WTC11 (cell line): ENCODE results near the gene CD44.

Experiments used
- CTCF ChIP-seq: fragments of 200-600 bp; IDR thresholded peaks from 2 replicates; pipeline ENCODE4 v1.8.0; 2022; ENCODE audit warnings: antibody characterized with exemption
- NFE2L1 ChIP-seq: sonication (generic); formaldehyde crosslinking; IDR thresholded peaks from 2 replicates; pipeline ENCODE4 v1.8.1; 2023; ENCODE audit warnings: missing genetic modification reagents
- RELA ChIP-seq: sonication (generic); formaldehyde crosslinking; IDR thresholded peaks from 2 replicates; pipeline ENCODE4 v1.8.1; 2022; ENCODE audit warnings: missing genetic modification reagents, mild to moderate bottlenecking, borderline replicate concordance
- ZNF121 ChIP-seq: sonication (generic); formaldehyde crosslinking; IDR thresholded peaks from 2 replicates; pipeline ENCODE4 v1.8.0; 2023; ENCODE audit warnings: missing genetic modification reagents
- TF ChIP-seq, protein P1 (sequence below): sonication (generic); formaldehyde crosslinking; IDR thresholded peaks from 2 replicates; pipeline ENCODE4 v1.8.0; 2022; ENCODE audit warnings: missing genetic modification reagents
- TF ChIP-seq, protein P2 (sequence below): sonication (generic); formaldehyde crosslinking; IDR thresholded peaks from 2 replicates; pipeline ENCODE4 v1.8.1; 2022; ENCODE audit warnings: mild to moderate bottlenecking, moderate library complexity, missing genetic modification reagents

DNA sequence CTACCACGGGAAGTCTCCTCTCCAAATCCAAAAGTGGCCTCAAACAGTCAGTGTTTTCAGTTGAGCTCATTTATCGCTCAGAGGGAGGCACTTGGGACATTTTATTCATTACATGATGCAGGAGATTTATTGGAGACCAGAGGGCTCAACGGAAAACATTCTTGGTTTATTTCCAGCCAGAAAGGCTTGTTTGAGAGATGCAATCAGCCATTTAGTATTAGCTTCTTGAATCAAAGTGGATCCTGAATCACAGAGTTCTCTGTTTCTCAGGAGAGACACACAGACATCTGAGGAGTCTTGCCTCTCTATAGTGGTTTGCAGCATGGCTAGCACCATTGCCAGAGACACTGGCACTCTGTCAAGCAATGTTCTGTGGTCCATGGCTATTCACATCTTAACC is 31.5 kb downstream of the CD44 start:
- TF ChIP-seq CTCF (no peak), ZNF121 (no peak), NFE2L1 (CRISPR knock-in tag) (no peak), RELA (no peak)
- TF ChIP-seq, protein P1, sequence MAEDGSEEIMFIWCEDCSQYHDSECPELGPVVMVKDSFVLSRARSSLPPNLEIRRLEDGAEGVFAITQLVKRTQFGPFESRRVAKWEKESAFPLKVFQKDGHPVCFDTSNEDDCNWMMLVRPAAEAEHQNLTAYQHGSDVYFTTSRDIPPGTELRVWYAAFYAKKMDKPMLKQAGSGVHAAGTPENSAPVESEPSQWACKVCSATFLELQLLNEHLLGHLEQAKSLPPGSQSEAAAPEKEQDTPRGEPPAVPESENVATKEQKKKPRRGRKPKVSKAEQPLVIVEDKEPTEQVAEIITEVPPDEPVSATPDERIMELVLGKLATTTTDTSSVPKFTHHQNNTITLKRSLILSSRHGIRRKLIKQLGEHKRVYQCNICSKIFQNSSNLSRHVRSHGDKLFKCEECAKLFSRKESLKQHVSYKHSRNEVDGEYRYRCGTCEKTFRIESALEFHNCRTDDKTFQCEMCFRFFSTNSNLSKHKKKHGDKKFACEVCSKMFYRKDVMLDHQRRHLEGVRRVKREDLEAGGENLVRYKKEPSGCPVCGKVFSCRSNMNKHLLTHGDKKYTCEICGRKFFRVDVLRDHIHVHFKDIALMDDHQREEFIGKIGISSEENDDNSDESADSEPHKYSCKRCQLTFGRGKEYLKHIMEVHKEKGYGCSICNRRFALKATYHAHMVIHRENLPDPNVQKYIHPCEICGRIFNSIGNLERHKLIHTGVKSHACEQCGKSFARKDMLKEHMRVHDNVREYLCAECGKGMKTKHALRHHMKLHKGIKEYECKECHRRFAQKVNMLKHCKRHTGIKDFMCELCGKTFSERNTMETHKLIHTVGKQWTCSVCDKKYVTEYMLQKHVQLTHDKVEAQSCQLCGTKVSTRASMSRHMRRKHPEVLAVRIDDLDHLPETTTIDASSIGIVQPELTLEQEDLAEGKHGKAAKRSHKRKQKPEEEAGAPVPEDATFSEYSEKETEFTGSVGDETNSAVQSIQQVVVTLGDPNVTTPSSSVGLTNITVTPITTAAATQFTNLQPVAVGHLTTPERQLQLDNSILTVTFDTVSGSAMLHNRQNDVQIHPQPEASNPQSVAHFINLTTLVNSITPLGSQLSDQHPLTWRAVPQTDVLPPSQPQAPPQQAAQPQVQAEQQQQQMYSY: no peak
- TF ChIP-seq, protein P2, sequence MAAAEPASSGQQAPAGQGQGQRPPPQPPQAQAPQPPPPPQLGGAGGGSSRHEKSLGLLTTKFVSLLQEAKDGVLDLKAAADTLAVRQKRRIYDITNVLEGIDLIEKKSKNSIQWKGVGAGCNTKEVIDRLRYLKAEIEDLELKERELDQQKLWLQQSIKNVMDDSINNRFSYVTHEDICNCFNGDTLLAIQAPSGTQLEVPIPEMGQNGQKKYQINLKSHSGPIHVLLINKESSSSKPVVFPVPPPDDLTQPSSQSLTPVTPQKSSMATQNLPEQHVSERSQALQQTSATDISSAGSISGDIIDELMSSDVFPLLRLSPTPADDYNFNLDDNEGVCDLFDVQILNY (CRISPR knock-in tag): no peak
